A673 (cell line): ENCODE data around the gene PRR33.

ENCODE experiments used
- CTCF ChIP-seq: fragments of 300-800, 200-600 bp; sonication (generic); conservative IDR thresholded peaks from 2 replicates; pipeline ENCODE4 v1.5.1; 2017; ENCODE audit warnings: low read depth, mild to moderate bottlenecking, antibody characterized with exemption, low read length, moderate library complexity, mixed read lengths
- EZH2 ChIP-seq: fragments of 200-600 bp; sonication (generic); IDR thresholded peaks from 2 replicates; pipeline ENCODE4 v1.6.1; 2017; ENCODE audit warnings: borderline replicate concordance, low read depth, mild to moderate bottlenecking, mixed read lengths, antibody characterized with exemption, low read length; ENCODE audit not compliant: poor library complexity, severe bottlenecking

GRCh38 chr11:1931341-1932104, 39.8 kb upstream of the PRR33 start:
- TF ChIP-seq CTCF = no peak
- TF ChIP-seq EZH2 = no peak
